HG03139 (cell line): Measurements from ENCODE around the gene PCMT1.
"Not testable (repeated sequence)": the region's sequence is repeated elsewhere in the genome, so short reads cannot be mapped to it uniquely, and the experiment has no call there.

Source experiments
- ATAC-seq: cut with Tn5 transposase; IDR thresholded peaks from one replicate; pipeline ENCODE4 v1.9.1; 2021; ENCODE audit not compliant: unreplicated experiment

PCMT1 gene

DNA sequence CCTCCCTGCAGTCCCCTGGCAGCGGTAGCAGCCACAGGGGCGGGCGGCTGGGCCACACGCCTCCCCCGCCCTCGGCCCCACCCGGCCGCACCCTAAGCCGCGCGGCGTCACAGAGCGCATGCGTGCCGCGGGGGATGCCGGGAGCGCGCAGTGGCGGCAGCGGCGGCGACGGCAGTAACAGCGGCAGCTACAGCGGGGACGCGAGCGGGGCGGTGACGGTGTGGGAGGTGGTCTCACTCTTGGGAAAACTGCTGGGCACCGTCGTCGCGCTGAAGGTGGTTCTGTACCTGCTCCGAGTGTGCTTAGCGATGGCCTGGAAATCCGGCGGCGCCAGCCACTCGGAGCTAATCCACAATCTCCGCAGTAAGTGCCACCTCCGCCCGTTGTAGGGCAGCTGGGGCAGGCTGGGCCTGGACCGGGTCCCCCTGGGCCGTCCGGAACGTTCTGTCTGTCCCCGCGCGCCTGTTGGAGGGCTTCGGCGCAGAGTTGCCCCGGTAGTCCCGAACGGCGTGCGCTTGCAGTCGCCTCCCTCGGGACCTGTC lies at the start of gene PCMT1:
Gene PCMT1, plus strand, starts transcription at position 148 of the 542 bp plus-strand sequence. Its CDS starts 161 bp downstream, at position 309.
- peak; percentile 83 for ATAC-seq

DNA sequence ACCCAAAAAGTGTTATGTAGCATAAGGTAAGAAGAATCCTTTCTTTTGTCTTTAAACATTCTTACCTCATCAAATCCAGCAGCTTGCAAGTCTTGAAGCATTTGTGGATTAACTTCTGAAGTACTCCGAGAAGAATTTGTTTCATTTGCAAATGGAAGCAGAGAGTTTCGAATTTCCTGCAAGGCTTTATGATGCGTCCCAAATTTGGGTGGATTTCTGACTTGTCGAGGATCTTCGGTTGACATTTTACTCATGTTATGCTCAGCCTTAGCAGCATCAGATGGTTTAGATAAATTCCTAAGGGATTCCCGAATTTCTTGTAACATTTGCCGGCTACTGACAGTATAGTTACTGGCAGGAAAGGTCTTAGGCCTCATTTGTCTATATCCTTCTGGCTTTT lies 47.8 kb upstream of the PCMT1 start:
- ATAC-seq = no peak

DNA sequence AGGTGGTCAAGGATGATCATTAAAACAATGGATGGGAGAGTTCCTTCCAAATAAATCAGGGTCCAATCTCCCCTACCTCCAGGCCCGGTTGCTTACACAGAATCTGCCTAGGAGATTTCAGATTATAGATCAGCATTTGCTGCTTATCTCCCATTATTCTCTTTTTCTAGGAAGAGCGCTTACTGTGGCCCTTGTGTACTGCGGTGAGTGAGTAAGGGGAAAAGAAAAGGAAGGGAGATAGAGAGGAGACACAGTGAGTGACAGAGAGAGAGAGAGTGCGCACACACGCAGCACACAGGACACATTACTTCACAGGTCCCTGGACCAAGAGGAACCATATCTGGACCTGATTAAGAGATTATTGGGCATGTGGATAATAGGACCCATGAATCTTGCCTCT lies 37.8 kb upstream of the PCMT1 start:
- ATAC-seq = no peak

DNA sequence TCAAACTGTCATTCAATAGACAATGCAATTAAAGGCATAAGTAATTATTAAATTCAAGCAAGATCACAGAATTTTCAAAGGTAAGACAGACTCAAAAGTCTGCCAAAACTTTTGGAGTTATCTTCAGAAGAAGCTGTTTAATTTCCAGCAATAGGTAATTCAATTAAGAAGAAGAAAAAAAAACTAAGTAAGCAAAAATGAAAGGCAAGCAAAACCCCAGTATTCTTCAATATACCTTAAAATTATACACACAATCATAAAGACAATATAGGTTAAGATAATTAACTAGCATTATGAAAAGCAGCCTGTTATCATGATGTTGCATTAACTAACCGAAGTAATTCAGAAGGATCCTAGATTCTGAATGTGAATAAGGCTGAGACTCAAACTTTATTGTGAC lies 35.1 kb upstream of the PCMT1 start:
- no peak for ATAC-seq

DNA sequence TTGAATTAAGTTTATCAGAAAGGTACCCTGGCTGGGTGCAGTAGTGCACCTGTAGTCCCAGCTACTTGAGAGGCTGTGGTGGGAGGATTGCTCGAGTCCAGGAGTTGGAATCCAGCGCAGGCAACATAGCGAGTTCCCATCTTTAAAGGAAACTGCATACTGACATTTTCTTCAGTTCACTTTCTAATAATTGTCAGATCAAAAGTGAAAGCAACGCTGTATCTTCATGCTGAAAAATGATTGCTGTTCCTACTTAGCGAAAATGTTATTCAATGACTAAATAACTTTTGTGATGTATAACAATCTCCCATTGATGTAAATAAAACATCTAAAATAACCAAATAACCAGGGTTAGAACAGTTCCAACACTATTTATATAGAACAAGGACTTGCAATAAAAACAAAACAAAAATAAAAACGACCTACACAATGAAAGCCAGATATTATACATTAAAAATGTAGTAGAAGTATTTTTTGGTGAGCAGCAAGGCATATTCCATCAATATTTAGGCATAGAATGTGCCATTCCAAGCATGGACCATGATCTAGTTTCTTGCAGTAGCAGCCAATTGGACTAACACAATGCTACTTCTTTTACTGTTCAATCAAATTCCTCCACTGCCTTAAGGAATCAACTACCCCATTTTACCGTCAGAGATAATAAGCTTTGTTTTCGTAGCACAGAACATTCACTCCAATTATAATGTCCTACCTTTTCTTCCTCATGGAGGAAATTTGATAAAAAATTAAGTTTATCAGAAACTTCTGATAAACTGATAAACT lies 33.2 kb upstream of the PCMT1 start:
- no peak for ATAC-seq

DNA sequence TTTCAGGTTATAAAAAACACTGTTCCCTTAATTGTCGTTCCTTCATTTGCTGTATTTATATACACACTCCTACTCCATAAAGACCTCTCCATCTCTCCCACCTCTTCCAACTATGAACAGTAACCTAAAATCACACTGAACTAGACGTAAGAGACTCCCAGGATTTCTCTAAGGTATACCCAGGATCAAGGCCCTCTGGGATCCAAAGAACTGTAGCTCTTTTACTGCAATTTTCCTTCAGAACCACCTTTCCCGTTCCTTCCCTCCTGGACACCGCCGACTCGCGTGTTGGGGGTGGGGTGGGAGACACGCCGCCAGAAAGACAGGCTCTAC lies 32.3 kb upstream of the PCMT1 start:
- no peak for ATAC-seq

DNA sequence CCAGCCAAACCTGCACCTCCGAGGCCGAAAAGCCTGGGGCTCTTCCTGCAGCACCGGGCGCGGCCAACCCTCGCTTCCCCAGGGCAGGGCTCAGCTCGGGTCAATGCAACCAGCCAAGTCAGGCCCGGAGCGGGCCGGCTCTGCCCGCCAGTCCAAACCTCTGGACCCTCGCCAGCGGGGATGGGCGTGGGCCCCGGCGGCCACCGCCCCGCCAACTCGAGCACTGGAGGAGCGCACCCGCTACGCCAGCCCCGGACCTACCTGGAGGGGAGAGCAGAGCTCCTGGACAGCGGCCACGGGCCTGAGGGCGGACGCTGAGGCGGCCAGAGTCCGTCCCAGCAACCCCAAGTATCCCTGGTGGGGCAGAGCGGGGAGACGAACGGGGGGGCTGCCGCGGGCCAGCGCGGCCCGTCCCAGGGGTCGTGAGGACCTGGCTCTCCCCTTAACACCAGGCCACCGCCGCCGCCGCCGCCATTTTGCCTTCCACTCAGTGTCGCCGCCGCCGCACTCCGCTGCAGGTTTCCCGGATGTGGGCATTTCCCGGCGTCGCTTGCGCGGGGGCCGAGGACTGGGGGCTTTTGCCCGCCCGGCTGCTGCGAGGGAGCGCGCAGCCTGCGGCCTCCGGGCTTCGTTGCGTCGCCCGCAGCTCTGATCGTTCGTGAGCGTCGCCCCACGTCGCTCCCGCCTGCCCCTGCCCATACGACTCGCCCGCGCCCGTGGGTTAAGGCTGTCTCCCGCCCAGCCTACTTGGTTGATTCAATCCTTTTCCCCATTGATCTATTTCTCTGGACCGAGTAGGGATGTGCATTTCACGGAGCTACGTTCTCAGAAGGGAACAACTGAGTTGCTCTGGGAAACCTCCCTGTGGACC lies 31.7 kb upstream of the PCMT1 start, which contains the start of gene LATS1:
Gene LATS1, minus strand, starts transcription at position 514 of the 871 bp plus-strand sequence. CDS start 15,975 bp downstream, outside the sequence.
- peak; percentile 83 for ATAC-seq

DNA sequence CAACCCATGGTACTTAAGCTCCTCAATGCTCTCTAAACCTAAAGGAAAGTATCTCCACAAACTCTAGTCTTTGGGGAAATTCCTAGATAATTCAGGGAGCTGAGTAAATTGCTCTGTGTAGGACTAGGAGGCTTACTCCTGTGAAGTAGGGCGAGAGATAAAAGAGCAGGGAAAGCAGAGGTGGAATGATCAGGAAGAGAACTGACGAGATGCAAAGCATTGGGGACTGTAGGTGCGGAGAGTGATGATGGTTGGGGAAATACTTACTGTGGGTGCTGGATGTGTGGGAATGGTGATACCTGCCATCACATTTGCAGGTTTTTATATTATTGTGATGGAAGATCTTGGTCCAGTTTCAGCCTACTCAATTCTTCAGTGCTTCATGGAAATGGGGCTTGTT lies 30.0 kb upstream of the PCMT1 start:
- no peak for ATAC-seq

DNA sequence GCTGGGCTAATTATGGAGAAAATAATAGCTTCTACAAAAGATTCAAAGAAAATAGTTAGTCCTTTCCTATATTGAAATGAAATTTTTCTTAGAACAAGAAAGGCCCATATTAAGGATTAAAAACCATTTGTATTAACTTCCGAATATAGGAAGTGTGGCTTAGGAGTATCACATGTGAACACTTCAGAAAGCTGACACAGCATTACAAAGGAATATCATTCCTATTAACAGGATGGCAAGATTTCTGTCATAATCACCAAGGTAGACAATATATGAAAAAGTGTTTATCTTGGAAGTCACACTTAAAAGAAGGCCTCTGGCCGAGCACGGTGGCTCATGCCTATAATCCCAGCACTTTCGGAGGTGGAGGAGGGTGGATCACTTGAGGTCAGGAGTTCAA lies 26.3 kb upstream of the PCMT1 start:
- ATAC-seq = no peak

DNA sequence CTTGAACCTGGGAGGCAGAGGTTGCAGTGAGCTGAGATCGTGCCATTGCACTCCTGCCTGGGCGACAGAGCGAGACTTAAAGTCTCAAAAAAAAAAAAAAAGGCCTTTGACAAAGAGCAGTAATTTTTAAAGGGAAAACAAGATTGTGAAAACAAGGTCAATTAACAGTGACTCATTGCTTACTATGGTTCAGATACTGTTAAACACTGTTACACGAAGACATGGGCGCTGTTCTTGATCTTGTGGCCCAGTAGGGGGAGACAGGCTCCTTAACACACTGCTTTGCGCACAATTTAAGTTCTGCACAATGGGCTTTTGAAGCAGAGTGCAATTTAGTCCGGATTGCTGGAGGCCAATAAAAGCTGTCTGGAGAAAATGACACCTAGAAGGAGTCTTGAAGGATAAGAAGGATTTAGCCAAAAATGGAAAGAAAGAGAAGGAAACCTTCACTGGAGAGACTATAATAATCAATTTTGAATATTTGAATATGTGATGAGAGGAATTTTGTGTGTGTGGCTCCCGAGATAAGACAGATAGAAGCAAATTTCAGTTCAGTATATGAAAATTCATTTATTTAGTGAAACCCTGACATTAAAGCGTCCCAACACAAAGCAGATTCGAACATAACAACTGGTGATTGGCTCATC lies 25.6 kb upstream of the PCMT1 start:
- ATAC-seq = no peak

DNA sequence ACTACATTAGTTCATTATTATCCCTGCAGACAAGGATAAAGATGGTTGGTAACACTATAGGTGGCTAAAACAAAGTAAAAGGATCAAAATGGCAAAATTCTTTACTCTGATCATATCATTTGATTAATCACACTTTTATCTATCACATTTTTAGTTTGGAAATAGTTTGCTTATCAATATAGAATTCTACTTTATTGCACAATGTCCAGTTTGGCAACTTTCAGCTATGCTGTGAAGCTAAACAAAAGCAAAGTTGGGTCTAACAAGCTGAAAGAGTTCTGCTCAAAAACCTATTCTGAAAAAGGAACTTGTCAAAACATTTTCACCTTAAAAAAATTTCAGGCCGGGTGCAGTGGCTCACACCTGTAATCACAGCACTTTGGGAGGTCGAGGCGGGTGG lies 23.8 kb upstream of the PCMT1 start:
- ATAC-seq = no peak

DNA sequence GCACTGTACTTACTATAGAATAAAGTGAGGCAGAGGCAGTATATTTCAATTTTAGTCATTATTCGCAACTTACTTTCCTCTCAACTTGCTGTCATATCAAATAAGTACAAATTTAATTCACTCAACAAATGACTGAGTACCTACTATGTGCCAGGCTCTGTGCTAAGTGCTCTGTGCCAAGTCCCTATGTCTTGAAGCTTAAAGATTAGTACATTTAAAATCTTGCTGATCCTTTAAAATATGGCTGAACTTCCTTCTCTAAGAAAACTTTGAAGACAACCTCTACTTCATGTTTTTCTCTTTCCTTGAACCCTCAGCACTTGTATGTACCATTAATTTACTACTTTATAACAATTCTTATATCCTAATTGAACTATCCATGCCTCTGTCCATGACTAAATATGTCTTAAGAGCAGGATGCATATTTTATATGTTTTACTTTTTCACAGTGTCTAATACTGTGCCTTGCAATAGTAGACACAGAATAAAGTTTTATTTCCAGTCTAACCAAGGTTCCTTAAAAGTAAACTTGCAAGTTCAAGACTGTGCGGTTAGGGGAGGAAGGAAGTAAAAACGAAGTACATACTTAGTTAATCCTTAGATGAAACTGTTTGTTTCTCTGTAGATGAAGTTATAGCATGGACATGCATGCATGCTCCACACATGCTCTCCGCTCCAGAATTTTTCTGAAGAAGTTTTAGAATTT lies 21.6 kb upstream of the PCMT1 start:
- no peak for ATAC-seq

DNA sequence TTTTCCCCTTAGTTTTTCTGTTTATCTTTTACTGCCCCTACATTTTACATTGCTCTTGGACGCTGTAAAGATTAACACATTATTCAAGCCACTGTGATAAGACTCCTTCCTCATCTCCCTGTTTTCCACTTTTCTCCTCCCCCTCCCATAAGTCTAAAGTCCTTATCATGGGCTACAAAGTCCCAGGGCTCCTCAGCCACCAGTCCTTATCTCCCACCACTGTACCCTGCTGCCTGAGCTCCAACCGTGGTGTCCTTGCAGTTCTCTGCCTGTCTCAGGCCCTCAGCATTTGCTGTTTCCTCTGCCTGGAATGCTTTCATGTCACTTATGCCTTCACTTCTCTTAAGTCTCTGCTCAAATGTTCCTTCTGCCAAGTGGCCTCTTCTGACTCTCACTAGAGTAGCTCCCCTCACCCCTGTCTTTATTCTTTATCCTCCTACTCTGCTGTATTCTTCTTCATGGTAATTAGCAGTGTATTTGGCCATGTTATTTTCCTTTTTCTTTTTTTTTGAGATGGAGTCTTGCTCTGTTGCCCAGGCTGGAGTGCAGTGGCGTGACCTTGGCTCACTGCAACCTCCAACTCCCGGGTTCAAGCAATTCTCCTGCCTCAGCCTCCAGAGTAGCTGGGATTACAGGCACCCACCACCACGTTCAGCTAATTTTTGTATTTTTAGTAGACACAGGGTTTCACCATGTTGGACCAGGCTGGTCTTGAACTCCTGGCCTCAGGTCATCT lies 20.9 kb upstream of the PCMT1 start:
- ATAC-seq = no peak

DNA sequence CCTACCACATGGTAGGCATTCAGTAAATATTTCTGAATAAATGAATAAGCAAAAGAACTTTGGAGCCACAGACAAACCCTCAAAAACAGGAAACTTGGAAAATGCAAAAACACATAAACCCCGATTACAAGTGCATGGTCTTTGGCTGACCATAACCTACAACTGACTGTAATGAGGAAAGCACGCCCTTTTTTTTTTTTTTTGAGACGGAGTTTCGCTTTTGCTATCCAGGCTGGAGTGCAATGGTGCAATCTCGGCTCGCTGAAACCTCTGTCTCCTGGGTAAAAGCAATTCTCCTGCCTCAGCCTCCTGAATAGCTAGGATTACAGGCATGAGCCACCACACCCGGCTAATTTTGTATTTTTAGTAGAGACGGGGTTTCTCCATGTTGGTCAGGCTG lies 19.7 kb upstream of the PCMT1 start:
- no peak for ATAC-seq

DNA sequence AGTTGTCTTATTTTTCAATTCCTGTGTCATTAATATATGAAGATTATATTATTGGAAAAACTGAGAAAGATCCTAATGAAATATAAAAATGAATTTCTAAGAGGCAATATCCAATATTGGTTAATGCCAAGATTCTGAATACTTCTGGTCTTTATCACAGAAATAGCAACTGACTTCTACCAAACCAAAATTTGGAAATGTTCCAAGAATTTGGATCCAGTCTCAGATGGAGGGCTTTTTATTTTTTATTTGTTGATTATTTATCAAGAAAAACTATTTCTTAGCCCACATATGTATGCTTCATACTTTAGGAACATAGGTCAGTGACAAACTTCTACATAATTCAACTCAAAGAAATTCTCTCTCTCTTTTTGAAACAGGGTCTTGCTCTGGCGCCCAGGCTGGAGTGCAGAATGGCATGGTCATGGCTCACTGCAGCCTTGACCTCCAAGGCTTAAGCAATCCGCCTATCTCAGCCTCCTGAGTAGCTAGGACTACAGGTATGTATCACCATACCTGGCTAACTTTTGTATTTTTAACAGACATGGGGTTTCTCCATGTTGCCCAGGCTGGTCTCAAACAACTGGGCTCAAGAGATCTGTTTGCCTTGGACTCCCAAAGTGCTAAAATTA lies 16.3 kb upstream of the PCMT1 start:
- ATAC-seq = no peak

DNA sequence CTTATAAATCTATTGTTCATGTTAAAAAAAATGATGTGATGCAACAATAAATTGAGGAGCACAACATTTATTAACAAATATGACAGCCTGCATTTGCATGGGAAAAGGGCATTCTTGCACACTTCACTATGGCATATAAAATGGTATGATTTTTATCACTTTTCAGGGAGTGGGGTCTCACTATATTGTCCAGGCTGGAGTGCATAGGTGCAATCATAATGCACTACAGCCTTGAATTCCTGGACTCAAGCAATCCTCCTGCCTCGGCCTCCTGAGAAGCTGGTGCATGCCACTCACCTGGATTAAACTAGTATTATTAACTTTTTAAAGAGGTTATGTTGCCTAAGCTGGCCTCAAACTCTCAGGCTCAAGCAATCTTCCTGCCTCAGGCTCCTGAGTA lies 14.6 kb upstream of the PCMT1 start:
- ATAC-seq = no peak

DNA sequence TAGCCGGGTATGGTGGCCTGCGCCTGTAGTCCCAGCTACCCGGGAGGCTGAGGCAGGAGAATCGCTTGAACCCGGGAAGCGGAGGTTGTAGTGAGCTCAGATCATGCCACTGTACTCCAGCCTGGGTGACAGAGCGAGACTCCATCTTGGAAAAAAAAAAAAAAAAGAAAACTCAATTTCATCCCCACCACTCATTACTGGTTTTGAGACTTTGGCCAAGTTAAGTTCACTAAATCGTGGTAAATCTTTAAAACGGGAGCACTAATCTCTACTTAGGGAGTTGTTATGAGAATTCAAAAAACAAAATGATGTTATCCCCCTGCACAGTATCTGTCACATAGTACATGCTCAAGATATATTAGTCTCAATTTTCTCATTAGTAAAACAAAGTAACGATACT lies 4.3 kb upstream of the PCMT1 start:
- ATAC-seq = not testable (repeated sequence)

DNA sequence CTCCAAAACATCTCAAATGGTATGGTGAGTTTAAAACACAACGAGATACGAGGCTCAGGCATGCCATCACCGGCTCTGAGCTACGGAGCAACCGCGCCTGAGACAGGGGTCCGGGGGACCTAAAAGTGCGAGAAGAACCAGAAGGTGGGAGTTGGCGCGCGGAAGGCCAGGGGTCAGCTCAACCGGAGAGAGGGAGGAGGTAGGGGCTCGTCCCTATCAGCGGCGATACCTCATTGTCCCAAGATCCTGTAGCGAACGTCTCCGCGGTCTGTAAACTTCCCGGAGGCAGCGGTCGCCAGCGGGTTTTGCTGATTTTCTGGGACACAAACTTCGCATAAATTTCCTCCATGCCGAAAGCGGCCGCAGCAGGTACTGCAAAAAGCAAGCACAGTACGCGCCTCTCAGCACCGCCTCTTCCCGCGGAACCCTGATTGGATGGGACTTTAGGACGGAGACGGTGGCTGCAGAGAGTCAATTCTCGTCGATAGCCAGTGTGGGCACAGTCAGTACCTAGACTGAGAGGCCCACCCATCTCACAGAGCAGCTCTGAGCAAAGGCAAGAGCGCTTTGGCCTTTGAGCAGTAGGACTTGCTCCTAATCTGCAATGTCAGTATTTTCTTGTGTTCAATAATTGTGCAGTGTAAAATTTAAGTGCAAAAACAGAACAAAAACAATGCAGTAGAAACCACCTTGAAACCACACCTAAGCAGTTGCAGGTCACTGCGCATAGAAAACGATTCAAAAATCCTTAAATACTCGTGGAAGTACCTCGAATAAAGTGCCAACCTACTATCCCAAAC lies 3.2 kb upstream of the PCMT1 start, which contains the start of gene NUP43:
Gene NUP43, minus strand, starts transcription at position 383 of the 800 bp plus-strand sequence. Its CDS starts 34 bp downstream, at position 349.
- peak; percentile 43 for ATAC-seq
